Measurements from ENCODE around the gene EDARADD.
A peak's percentile ranks its signal among the peaks of the same experiment; 100 is the strongest.

Gene EDARADD

GRCh38 chr1:236511735-236512418 is 117.8 kb downstream of the EDARADD start:
- no peak for DNase-seq (ENCODE audit: low read depth in 2 of 2, low spot score in 1 of 2)

GRCh38 chr1:236514703-236515442 is 120.8 kb downstream of the EDARADD start:
- no peak for DNase-seq (ENCODE audit: low read depth in 2 of 2, low spot score in 1 of 2)

GRCh38 chr1:236515443-236515958 is 121.4 kb downstream of the EDARADD start:
- DNase-seq (ENCODE audit: low read depth in 2 of 2, low spot score in 1 of 2), result no peak

- no peak for DNase-seq (ENCODE audit: low read depth in 2 of 2, low spot score in 1 of 2)
These were observed 123.0 kb downstream of the EDARADD start for GRCh38 chr1:236516929-236517704.

- DNase-seq (ENCODE audit: low read depth in 2 of 2, low spot score in 1 of 2), result no peak
These were observed 124.2 kb downstream of the EDARADD start for GRCh38 chr1:236518322-236518721.

GRCh38 chr1:236520445-236521005 is 126.4 kb downstream of the EDARADD start:
- DNase-seq (ENCODE audit: low read depth in 2 of 2, low spot score in 1 of 2), result no peak

- no peak for DNase-seq (ENCODE audit: low read depth in 2 of 2, low spot score in 1 of 2)
These were observed 129.0 kb downstream of the EDARADD start for GRCh38 chr1:236522937-236523703.

- DNase-seq (ENCODE audit: low read depth in 2 of 2, low spot score in 1 of 2), result peak; percentile 70 to 79
These were observed 129.6 kb downstream of the EDARADD start, which contains the start of gene LGALS8 for GRCh38 chr1:236523704-236524141. Gene LGALS8, plus strand, starts transcription at chr1:236523982. Its CDS starts 2,089 bp downstream, at chr1:236526071.

GRCh38 chr1:236524142-236524894 is 130.2 kb downstream of the EDARADD start:
- DNase-seq (ENCODE audit: low read depth in 2 of 2, low spot score in 1 of 2), result peak in 1 of 2 donors; percentile 28

- no peak for DNase-seq (ENCODE audit: low read depth in 2 of 2, low spot score in 1 of 2)
These were observed 130.8 kb downstream of the EDARADD start for GRCh38 chr1:236524895-236525184.

GRCh38 chr1:236526079-236526478 is 132.0 kb downstream of the EDARADD start:
- no peak for DNase-seq (ENCODE audit: low read depth in 2 of 2, low spot score in 1 of 2)

GRCh38 chr1:236530286-236530685 is 136.2 kb downstream of the EDARADD start:
- no peak for DNase-seq (ENCODE audit: low read depth in 2 of 2, low spot score in 1 of 2)

- no peak for DNase-seq (ENCODE audit: low read depth in 2 of 2, low spot score in 1 of 2)
These were observed 136.9 kb downstream of the EDARADD start for GRCh38 chr1:236530959-236531358.

- DNase-seq (ENCODE audit: low read depth in 2 of 2, low spot score in 1 of 2), result no peak
These were observed 138.8 kb downstream of the EDARADD start for GRCh38 chr1:236532850-236533249.

- peak in 1 of 2 donors; percentile 19 for DNase-seq (ENCODE audit: low read depth in 2 of 2, low spot score in 1 of 2)
These were observed 140.1 kb downstream of the EDARADD start for GRCh38 chr1:236534151-236534651.
